GM10266 (cell line): ENCODE data around the gene PLXNA4.

Source experiments
- DNase-seq: peaks from one replicate; pipeline ENCODE4 v3.0.0; 2012; ENCODE audit errors: extremely low spot score
- TF ChIP-seq, protein P1 (sequence below): IDR thresholded peaks from 2 replicates; pipeline ENCODE4 v1.5.1; 2012; ENCODE audit warnings: mild to moderate bottlenecking, low read depth; ENCODE audit not compliant: control insufficient read depth, insufficient read depth; ENCODE audit errors: missing control alignments

Gene PLXNA4

DNA sequence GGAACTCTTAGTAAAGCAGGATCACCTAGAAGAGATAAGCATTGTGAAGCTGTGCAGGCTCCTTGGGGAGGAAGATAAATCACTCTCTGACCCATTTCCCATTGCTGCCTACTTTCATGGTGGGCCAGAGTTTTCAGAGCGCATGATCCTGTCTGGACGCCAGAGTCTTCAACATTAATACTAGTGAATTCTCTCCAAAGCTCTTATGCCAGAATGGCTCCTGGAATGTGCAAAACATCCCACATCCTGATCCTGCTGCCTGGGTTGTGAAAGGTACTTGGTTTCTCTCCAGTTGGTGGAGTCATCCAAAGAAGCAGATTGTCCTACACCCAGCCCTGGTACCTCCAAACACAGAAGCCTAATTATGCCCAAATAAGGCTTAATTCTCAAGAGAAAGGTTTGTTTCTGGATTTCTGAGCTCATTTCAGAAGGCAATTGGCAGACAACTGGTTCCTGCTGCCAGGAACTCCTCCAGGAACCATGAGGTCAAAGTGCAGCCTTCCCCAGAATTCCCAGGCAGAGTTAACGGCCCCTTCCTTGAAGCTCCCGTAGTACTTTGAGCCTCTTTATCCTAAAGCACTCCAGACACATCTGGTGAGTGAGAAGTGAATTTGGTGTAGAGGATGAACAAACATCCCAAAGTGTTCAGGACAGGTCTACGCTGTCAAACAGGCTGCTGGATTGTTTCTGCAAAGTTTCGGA is 495.2 kb downstream of the PLXNA4 start:
- no peak for DNase-seq
- TF ChIP-seq, protein P1, sequence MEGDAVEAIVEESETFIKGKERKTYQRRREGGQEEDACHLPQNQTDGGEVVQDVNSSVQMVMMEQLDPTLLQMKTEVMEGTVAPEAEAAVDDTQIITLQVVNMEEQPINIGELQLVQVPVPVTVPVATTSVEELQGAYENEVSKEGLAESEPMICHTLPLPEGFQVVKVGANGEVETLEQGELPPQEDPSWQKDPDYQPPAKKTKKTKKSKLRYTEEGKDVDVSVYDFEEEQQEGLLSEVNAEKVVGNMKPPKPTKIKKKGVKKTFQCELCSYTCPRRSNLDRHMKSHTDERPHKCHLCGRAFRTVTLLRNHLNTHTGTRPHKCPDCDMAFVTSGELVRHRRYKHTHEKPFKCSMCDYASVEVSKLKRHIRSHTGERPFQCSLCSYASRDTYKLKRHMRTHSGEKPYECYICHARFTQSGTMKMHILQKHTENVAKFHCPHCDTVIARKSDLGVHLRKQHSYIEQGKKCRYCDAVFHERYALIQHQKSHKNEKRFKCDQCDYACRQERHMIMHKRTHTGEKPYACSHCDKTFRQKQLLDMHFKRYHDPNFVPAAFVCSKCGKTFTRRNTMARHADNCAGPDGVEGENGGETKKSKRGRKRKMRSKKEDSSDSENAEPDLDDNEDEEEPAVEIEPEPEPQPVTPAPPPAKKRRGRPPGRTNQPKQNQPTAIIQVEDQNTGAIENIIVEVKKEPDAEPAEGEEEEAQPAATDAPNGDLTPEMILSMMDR: no peak

DNA sequence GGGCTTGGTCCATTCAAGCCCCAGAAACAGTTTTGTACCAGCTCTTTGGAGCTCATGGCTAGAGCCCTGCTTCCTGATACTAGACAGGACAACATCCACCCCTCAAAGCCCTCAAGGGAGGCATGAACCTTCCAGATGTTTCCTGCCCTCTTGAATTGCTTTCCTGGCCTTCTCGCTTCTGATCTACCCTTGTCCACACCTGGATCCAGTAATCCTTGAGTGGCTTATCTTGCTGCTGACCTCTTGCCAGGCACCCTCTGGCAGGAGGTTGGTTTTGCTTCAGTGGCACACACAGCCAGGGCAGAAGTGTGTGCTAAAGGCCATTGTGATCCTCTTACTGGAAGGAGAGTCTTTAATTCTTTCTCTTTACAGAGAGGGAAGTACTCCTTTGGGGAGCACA is 495.8 kb downstream of the PLXNA4 start:
- no peak for DNase-seq
- TF ChIP-seq, protein P1: no peak

DNA sequence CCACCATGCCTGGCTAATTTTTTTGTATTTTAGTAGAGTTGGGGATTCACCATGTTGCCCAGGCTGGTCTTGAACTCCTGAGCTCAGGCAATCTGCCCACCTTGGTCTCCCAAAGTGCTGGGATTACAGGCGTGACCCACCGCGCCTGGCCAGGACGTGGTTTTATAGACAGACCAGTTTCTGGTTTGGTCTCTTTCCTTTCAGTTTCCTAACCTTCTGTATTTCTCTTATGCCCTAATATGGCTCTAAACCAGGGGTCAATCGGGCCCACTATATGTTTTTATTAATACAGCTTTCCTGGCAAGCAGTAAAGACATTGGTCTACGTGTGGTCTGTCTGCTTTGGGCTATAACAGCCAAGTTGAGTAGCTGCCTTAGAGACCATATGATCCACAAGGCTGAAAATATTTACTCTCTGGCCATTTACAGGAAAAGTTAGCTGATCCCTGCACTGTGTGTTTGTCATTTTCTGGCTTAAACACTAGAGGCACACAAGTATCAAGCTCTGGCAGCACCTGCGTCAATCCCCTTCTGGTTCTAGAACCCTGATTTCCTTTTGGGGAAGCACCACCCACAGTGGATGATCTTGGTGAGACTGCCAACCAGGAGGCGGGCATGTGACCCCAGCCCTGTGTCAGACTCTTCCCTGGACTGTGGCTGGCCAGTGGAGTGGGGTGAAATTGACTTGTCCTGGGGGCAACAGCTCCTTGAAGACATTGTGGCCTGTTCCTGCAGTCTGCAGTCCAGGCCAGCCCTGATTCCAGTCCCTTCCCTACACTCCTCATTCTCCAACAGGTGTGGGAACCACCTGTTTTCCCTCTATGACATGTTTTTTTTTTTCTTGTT is 497.2 kb downstream of the PLXNA4 start:
- TF ChIP-seq, protein P1: no peak
- no peak for DNase-seq

DNA sequence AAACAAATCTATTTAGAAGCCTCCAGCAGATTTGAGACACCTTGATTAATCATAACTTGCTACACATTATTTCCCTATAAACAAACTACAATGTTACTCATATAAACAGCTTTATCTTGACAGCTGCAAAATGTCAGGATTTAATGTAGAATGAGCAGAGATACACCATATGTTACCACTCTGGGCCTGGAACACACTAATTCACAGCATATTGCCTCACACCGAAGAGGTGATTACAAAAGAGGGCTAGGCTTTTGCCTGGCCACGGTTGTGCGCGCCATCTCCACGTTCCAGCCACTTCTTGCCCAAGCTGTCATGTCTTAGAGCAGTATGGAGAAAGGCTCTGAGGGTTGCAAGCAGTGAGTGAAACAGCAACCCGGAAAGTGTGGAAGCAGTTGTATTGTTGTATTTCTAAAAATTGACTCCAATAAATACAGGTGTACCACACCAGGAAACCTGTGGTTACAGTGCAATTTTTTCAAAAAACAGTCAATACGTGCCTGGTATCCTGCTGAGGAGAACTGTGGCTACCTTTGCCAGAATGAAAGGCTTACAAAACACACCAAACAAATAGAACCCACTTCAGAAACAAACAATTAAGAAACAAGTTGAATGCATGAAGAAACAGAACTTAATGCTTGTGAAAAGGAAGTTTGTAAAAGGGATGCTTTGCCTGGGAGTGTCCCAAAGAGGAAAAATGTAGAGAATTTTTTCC is 498.1 kb downstream of the PLXNA4 start:
- TF ChIP-seq, protein P1: no peak

DNA sequence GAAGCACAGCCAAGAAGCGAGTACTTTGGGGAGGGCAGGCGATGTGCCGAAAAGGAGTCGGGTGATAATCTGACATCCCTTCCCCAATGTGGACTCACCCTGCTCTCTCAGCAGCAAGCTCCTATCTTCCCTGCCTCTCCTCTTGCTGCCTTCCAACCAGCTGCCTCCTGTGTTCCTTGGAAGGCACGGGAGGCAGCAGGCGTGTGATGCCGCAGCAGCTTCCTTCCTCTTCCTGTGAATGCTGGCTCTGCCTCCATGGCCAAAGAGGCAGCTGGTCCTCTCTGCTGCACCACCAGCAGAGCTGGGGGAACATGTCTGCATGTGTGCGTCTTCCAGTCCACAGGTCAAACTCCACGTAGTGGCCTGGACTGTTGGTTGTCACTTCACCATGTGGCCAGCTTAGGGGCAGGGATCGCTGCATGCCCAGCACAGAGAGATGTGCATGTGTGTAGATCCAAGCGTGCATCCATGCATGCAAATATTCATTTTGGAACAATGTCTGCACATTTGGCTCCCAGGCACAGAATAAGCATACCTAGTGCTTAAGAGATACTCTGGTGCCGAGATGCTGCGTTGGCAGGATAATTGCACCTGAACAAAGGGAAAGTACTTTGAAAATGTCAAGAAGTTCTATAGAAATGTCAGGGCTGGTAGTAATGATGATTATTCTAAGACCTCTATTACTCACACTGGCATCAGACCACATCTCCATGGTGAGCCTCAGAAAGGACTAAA is 499.8 kb downstream of the PLXNA4 start:
- TF ChIP-seq, protein P1: no peak
- no peak for DNase-seq

More for the DNA sequence above, 498.1 kb downstream of the PLXNA4 start:
- DNase-seq: no peak

DNA sequence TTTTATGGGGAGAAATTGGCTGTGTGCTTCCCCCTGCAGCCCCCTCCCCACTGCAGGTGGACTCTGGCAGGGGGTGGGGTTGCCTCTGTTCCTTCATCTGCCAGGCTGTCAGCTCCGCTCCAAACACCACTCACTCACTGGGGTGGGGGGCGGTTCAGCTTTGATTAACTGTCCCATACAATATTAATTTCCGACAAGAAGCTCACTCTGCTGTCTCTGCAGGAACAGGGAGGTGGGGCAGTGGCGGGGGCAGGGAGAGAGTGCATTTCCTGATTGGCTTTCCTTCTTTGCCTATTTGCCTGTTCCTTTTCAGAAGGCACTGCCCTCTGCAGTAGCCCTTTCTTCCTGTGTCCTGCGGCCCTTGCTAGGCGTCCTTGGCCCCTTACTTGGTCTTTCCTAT is 500.8 kb downstream of the PLXNA4 start:
- TF ChIP-seq, protein P1: no peak
- DNase-seq: no peak
